UCSD-AML1 (cell line): ENCODE results near the gene KCTD15.
"Not testable (repeated sequence)": the region's sequence is repeated elsewhere in the genome, so short reads cannot be mapped to it uniquely, and the experiment has no call there.

Source experiments
- DNase-seq: peaks from one replicate; lab custom pipeline; 2025; ENCODE audit not compliant: unreplicated experiment; lab: John Stamatoyannopoulos, UW

KCTD15 gene

GRCh38 chr19:33813391-33814101 is 16.9 kb downstream of the KCTD15 start:
- no peak for DNase-seq

GRCh38 chr19:33814181-33815165 is 17.8 kb downstream of the KCTD15 start:
- DNase-seq, result no peak

- no peak for DNase-seq
Observed at GRCh38 chr19:33815380-33816340, 19.0 kb downstream of the KCTD15 start.

- no peak for DNase-seq
Observed at GRCh38 chr19:33818411-33818810, 21.7 kb downstream of the KCTD15 start.

GRCh38 chr19:33819078-33819477 is 22.4 kb downstream of the KCTD15 start:
- DNase-seq, result not testable (repeated sequence)

- DNase-seq, result no peak
Observed at GRCh38 chr19:33819506-33819879, 22.8 kb downstream of the KCTD15 start.

- peak; percentile 92 for DNase-seq
Observed at GRCh38 chr19:33819880-33820781, 23.5 kb downstream of the KCTD15 start.

- no peak for DNase-seq
Observed at GRCh38 chr19:33821871-33822270, 25.2 kb downstream of the KCTD15 start.

GRCh38 chr19:33823341-33823740 is 26.7 kb downstream of the KCTD15 start:
- DNase-seq, result no peak

- no peak for DNase-seq
Observed at GRCh38 chr19:33825556-33825955, 28.9 kb downstream of the KCTD15 start.

GRCh38 chr19:33826521-33826920 is 29.9 kb downstream of the KCTD15 start:
- no peak for DNase-seq

GRCh38 chr19:33828266-33829075 is 31.8 kb downstream of the KCTD15 start:
- DNase-seq, result no peak

- DNase-seq, result no peak
Observed at GRCh38 chr19:33830264-33830663, 33.6 kb downstream of the KCTD15 start.

GRCh38 chr19:33831825-33832224 is 35.2 kb downstream of the KCTD15 start:
- no peak for DNase-seq

- DNase-seq, result no peak
Observed at GRCh38 chr19:33832633-33833032, 36.0 kb downstream of the KCTD15 start.

- DNase-seq, result no peak
Observed at GRCh38 chr19:33840382-33840781, 43.7 kb downstream of the KCTD15 start.

- no peak for DNase-seq
Observed at GRCh38 chr19:33840783-33841182, 44.1 kb downstream of the KCTD15 start.

- DNase-seq, result no peak
Observed at GRCh38 chr19:33841685-33842084, 45.0 kb downstream of the KCTD15 start.

- DNase-seq, result no peak
Observed at GRCh38 chr19:33844478-33844877, 47.8 kb downstream of the KCTD15 start.
